GM10847 (cell line): ENCODE data around the gene IDE.

ENCODE experiments used
- POLR2A ChIP-seq: IDR thresholded peaks from 2 replicates; pipeline ENCODE4 v1.6.1; 2011; ENCODE audit not compliant: insufficient read length; ENCODE audit errors: extremely low read depth

Gene IDE

DNA sequence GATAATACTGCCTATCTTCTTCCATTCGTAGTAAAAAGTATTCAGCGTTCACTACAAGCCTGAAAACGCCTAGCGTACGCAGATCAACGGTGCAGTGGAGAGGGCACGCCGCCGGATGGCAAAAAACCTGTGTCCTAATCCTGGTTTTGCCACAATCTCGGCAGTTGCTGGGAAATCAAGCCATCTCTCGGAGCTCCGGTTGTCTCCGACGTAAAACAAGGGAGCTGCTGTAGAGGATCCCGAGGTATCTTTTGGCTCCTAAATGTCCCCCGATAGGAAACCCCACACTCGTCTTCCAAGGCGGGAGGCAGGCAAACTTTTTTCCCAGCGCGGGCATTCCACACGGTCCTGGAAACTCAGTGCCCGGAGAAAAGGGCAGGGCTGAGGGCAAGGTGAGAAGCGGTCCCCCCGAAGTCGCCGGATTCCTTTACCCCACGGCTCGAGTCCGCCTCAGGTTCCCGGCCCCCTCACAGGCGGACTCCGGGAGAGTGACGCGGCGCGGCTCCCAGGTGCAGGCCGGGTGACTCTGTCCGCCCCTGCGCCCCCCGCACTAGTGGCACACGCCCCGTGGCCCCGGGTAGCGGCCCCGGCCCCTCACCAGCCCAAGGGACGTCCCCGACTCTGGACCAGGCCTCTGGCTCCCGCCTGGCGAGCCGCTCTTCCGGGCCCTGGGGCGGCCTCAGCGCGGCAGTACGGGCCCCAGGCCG is 649 bp downstream of the IDE start:
- TF ChIP-seq POLR2A: no peak

DNA sequence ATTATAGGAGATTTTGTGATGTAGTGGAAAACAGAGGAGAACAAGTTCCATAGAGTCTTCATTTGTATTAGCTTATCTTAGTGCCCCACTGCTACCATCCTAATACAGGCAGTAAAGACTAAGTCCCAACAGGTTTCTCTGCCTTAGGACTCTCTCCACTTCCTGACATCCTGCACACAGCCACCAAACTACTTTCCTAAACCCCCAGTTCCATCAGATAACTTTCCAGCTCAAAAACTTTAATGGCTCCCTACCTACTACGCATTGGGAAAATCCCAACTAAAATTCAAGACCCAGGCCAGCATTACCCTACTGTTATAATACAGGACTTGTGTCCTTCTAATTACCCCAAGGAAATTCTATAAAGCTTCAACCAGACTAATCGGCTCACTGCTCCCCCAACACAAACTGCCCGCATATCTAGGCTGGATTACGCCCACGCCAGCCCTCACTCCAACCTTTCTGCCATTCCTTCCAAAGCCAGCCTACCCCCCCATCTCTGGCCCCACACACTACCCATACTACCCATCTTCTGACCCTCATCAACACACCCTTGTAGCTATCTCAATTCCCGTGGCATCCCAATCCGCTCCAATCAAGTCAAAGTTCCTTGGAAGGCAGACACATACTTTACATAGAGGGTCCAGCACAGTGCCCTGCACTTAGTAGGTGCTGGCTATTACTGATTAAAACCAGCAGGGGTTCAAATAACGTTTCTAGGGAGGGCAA is 1.4 kb downstream of the IDE start:
- no peak for TF ChIP-seq POLR2A

DNA sequence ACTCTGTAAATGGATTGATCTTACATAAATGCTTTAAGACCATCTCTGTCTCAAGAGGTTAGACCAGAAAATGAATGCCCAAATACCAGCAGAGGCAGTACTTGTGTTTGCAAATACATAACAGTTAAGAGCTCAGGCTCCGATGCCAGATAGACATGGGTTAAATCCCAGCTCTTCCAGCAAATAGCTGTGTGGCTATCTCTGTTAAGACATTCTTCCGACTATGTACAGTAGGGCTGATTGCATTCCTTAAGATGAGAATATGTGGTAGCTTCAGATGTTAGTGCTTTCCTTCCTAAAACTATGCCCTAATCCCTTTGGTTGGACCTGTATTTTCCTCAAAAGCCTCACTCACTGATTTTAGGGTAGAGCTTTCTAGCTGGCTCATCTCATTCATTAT is 2.2 kb downstream of the IDE start:
- no peak for TF ChIP-seq POLR2A

DNA sequence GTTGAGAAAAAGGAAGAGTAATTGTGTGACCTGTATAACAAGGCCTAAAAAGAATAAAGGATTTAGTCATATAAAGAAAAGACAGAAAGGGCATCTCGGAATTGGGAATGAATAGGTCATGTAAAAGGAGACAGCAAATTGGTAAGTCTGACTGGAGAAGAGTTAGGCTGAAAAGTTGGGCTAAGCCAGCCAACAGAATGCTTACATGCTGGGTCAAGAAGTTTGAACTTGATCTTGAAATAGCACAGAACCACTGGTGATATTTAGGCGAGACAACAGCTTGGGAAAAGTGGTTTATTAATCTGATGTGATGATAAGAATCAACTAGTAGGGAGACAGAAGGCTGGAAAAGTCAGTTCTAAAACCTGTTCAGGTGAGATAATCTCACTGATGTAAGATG is 4.8 kb downstream of the IDE start:
- no peak for TF ChIP-seq POLR2A

DNA sequence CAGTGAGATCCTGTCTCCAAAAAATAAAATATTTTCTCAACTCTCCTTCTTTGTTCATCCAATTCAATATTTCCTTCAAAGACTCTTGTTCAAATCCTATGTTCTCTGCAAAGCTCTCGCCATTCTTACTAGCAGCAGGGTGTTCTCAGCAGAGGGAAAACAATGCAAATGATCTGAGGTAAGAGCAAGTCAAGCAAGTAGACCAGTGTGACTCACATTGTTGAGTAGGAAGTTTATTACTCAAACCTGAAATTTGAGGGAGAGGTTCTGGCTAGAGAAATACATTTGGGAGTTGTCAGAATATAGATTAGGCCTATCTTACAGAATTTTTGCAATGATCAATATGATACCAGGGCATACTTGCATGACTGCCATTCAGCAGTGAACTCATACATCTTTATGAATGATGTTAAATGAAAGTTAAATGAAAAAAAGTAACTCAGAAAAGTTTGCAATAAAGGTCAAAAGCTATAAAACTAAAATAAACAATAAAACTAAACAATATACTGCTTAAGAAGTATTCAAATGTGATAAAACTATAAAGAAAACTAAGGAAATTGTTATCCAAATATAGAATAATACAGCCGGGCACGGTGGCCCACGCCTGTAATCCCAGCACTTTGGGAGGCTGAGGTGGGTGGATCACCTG is 5.8 kb downstream of the IDE start:
- TF ChIP-seq POLR2A: no peak

DNA sequence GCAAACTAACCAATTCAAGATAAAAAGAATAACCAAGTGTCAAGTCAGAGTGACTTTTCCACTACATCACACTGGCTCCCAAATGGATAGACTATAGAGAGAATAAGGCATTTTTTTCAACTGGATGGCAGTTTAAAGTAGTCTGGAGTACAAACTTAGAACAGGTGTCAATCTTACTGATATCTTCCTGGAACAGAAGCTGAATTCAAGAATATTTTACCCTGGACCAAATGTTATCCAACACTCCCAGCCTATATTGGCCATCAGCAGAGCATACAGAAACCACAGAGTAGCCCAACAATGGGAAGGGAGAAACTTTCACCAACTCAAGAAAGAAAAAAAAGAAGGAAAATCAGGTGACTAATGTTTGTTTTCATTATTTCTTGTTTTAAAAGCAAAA is 11.5 kb downstream of the IDE start:
- TF ChIP-seq POLR2A: no peak

DNA sequence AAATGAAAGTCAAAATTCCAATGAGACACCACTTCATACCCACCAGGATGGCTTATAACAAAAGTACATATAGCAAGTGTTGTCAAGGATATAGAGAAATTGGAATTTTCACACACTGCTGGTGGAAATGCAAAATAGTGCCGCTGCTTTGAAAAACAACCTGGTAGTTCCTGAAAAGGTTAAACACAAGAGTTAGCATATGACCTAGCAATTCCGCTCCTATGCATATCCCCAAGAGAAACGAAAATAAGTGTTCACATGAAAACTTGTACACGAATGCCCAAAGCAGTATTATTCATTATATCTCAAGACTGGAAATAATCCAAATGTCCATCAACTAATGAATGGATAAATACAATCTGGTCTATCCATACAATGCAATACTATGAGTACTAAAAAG is 14.8 kb downstream of the IDE start:
- no peak for TF ChIP-seq POLR2A

DNA sequence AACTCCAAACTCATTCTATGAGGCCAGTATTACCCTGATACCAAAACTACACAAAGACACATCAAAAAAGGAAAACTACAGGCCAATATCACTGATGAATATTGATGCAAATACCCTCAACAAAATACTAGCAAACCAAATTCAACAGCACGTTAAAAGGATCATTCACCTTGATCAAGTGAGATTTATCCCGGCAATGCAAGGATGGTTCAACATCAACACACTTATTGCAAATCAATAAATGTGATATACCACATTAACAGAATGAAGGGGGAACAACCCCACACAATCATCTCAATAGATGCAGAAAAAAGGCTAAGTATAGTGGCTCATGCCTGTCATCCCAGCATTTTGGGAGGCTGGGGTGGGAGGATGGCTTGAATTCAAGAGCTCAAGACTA is 19.9 kb downstream of the IDE start:
- TF ChIP-seq POLR2A: no peak

DNA sequence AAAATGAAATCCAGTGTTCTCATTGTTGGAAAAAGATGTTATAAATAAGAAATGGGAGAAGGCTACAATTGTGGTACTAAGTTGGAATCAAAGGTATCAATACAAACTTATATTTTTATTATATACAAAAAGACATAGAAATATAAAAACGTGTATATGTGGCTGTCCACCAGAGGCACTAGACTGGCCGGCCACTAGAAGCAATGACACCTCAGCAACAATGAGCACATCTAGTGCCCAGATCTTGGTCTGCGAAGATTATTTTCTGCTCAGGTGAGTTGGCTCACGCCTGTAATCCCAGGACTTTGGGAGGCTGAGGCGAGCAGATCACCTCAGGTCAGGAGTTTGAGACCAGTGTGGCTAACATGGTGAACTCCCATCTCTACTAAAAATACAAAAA is 21.6 kb downstream of the IDE start:
- no peak for TF ChIP-seq POLR2A

DNA sequence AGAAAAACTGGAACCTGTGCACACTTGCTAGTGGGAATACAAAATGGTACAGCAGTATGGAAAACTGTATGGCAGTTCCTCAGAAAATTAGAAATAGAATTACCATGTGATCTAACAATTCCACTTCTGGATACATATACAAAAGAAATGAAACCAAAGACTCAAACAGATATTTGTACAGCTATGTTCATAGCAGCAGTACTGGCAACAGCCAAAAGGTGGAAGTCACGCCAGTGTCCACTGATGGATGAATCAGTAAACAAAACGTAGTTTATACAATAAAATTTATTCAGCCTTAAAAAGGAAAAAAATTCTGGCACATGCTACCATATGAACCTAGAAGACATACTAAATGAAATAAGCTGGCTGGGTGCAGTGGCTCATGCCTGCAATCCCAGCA is 23.0 kb downstream of the IDE start:
- no peak for TF ChIP-seq POLR2A

DNA sequence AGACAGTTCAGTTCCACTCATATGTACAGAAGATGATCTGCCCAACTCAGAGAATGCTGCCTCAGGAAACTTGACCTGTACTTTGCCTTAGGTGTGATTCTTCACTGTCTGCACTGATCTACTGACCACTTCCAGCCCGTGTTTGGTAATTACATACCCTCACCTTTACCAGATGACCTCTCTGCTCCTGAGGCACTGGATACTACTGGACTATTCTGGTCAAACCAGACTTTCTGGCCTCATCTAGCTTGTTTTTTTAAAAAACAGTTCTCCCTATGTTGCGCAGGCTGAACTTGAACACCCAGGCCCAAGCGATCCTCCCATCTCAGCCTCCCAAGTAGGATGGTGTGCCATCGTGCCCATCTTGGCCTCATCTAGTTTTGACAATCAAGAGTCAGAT is 26.2 kb downstream of the IDE start:
- no peak for TF ChIP-seq POLR2A

DNA sequence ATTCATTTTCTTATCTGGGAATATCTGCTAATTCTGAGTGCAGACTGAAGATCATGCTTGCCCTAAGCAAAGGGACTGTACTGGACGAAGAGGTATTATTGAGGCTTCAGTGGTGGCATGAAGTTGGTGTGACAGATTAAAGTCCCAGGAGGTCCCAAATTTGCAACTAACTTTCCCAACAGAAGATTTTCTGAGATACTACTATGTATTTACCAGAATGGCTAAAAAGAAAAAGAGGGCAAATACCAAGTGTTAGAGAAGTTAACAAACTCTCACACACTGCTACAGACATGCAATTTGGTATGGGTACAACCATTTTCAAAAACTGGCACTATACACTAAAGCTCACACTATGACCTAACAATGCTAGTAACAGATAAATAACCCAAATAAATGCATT is 28.3 kb downstream of the IDE start:
- no peak for TF ChIP-seq POLR2A

DNA sequence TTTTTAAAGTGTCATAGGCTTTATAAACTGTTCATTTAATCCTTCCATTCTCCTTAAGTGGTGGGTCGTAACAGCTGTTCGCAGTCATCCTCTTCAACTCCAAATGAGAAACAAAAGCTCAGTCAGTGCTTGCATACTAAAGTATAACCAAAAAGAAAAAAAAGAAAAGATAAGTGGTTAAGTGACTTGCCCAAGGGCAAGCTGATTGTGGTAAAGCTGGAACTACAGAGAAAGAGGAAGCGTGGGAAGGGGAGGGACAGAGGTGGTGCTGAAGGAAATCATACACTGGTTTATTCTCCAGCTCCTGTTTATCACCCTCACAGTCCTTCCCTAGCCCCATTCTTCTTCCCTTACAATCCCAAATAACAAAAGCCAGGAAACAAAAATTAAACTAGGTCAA is 29.6 kb downstream of the IDE start:
- no peak for TF ChIP-seq POLR2A

DNA sequence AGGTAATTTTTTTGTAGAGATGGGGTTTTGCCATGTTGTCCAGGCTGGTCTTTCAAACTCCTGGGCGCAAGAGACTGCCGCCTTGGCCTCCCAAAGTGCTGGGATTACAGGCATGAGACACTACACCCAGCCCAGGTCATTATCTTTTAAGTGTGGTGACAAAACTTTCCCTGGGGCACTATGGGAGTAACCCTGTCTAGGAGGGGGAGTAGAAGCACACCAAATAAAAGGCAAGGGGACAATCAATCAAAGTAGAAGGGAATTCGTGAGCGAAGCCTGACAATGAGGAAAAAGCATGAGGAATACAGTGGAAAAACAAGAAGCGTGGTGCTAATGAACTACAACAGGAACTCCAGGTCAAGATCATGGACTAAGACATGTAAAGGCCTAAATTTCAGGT is 31.4 kb downstream of the IDE start:
- TF ChIP-seq POLR2A: no peak

DNA sequence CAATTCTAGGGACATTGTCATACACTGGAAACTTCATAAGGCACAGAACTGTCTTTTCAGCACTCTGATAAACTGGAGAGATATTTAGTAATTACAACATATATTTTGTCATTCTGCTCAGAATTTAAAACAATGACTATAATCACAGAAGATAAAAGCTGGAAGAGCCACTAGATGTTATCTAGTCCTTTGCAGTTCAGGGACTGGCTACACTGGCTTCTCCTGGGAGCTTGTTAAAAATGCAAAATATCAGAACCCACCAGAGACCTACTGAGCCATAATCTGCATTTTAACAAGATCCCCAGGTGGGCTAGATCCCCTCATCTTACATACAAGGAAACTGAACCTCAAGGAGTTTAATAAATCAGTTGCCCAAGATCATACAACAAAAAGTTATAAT is 32.3 kb downstream of the IDE start:
- no peak for TF ChIP-seq POLR2A

DNA sequence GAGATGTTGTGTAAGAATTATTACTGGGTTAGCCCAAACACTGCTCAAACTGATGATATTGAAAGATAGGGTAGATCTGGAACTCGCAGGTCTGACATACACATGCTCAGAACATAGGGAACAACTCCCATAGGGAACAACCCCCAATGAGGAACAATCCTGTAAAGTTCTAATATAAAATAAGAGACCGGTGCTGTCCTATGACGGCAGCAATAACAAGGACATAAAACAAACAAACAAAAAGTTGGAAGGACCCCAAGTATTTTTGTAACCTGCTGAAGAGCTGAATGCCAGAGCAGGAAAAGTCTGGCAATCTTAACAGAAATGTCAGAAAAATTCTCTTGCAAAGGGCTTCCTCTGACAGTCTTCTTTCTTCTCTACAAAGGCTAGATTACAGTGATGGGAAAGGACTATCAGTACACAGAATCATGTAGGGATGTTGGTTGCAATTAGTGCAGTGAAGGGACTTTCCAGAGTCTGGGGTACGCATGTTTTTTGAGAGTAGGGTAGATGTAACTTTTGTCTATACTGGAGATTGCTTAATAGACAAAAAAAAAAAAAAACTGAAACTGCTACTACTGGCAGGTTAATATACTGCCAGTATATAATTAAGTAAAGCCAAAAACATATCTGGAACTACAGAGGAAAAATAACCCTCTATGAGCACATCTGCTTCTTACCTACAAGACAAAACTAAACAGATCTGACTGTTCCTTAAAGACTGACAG is 35.5 kb downstream of the IDE start:
- no peak for TF ChIP-seq POLR2A

DNA sequence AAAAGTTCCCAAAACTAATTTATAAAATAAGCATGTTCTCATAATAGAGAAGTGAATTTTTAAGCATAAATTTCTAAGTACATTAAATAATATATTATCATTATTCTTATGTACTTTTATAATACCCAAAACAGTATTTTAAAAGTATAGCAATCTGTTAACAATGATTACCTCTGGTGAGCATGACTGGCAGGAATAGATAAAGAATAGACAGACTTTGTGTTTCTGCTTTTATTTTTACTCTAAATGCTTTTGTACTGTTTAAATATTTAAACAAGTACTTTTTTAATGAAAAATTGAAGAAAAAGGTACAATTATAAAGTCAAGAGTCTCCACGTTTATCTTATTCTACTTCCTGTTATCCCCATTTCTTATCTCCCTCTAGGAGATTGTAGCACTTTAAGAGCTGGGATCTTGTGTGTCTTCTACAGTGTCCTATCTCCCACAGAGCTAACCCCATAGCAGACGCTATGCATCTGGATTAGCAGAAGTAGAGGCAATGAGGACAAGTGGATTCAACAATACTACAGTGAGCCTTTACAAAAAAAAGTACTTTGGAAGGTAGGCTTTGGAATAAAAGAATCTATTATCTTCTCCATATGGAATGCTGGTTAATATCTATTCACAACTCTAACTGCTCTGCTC is 42.9 kb downstream of the IDE start:
- TF ChIP-seq POLR2A: no peak
